WTC11 (cell line): Measurements from ENCODE around the gene COLEC12.

Experiments used
- ATF3 ChIP-seq: sonication (generic); formaldehyde crosslinking; conservative IDR thresholded peaks from 2 replicates; pipeline ENCODE4 v1.8.1; 2022; ENCODE audit warnings: mild to moderate bottlenecking, missing genetic modification reagents
- CREM ChIP-seq: sonication (generic); formaldehyde crosslinking; IDR thresholded peaks from 2 replicates; pipeline ENCODE4 v1.8.1; 2022; ENCODE audit warnings: mild to moderate bottlenecking, missing genetic modification reagents, moderate library complexity
- CTCF ChIP-seq: fragments of 200-600 bp; IDR thresholded peaks from 2 replicates; pipeline ENCODE4 v1.8.0; 2022; ENCODE audit warnings: antibody characterized with exemption
- E2F1 ChIP-seq: sonication (generic); formaldehyde crosslinking; IDR thresholded peaks from 2 replicates; pipeline ENCODE4 v1.8.0; 2022; ENCODE audit warnings: mild to moderate bottlenecking, missing genetic modification reagents
- HMGXB4 ChIP-seq: sonication (generic); formaldehyde crosslinking; IDR thresholded peaks from 2 replicates; pipeline ENCODE4 v1.8.1; 2023; ENCODE audit warnings: mild to moderate bottlenecking, moderate library complexity, missing genetic modification reagents
- MAX ChIP-seq: sonication (generic); formaldehyde crosslinking; IDR thresholded peaks from 2 replicates; pipeline ENCODE4 v1.8.0; 2022; ENCODE audit warnings: mild to moderate bottlenecking, missing genetic modification reagents
- NR3C1 ChIP-seq: sonication (generic); formaldehyde crosslinking; conservative IDR thresholded peaks from 2 replicates; pipeline ENCODE4 v1.8.1; 2023; ENCODE audit warnings: low read depth, mild to moderate bottlenecking, missing genetic modification reagents
- SP1 ChIP-seq: sonication (generic); formaldehyde crosslinking; conservative IDR thresholded peaks from 2 replicates; pipeline ENCODE4 v1.8.1; 2022; ENCODE audit warnings: missing genetic modification reagents
- STAT6 ChIP-seq: sonication (generic); formaldehyde crosslinking; conservative IDR thresholded peaks from 2 replicates; pipeline ENCODE4 v1.8.1; 2023; ENCODE audit warnings: mild to moderate bottlenecking, low read depth, missing genetic modification reagents, moderate library complexity
- TEAD4 ChIP-seq: sonication (generic); formaldehyde crosslinking; IDR thresholded peaks from 2 replicates; pipeline ENCODE4 v1.8.0; 2022; ENCODE audit warnings: mild to moderate bottlenecking, missing genetic modification reagents
- USF2 ChIP-seq: sonication (generic); formaldehyde crosslinking; IDR thresholded peaks from 2 replicates; pipeline ENCODE4 v1.8.1; 2023; ENCODE audit warnings: mild to moderate bottlenecking, missing genetic modification reagents, moderate library complexity
- ZNF512 ChIP-seq: sonication (generic); formaldehyde crosslinking; IDR thresholded peaks from 2 replicates; pipeline ENCODE4 v1.8.1; 2022; ENCODE audit warnings: missing genetic modification reagents, borderline replicate concordance

- no peak for TF ChIP-seq ATF3 (CRISPR knock-in tag)
- no peak for TF ChIP-seq HMGXB4
- TF ChIP-seq CTCF, result no peak
- TF ChIP-seq SP1 (CRISPR knock-in tag), result no peak
- TF ChIP-seq MAX, result no peak
- no peak for TF ChIP-seq NR3C1 (CRISPR knock-in tag)
- no peak for TF ChIP-seq STAT6 (CRISPR knock-in tag)
- no peak for TF ChIP-seq ZNF512 (CRISPR knock-in tag)
- TF ChIP-seq TEAD4 (CRISPR knock-in tag), result no peak
- TF ChIP-seq USF2 (CRISPR knock-in tag), result no peak
- no peak for TF ChIP-seq CREM (CRISPR knock-in tag)
- no peak for TF ChIP-seq E2F1 (CRISPR knock-in tag)
Observed at GRCh38 chr18:302097-302496, 198.4 kb downstream of the COLEC12 start.
